Stomach (tissue), 9 donors: ENCODE measurements around the gene QPRT. TPM values are rescaled to one million over a fixed set of nuclear protein-coding genes. Genes with fewer than 3 reads are reported as not detected.
"Not testable (repeated sequence)": the region's sequence is repeated elsewhere in the genome, so short reads cannot be mapped to it uniquely, and the experiment has no call there.

Experiments
- DNase-seq, 2 donors: peaks; one replicate each; pipeline versions ENCODE4 v3.0.0 to v3.0.0-alpha.2; 2013 to 2019
- H3K27ac ChIP-seq, 5 donors: fragments of 200-600 bp in 4 of 5; sonication (generic) in 4 of 5; one replicate each; pipeline ENCODE4 v1.5.1; 2013 to 2019; ENCODE audit warnings: mild to moderate bottlenecking in 1 of 5, moderate library complexity in 1 of 5
- H3K27me3 ChIP-seq, 3 donors: fragments of 200-600 bp; sonication (generic); one replicate each; pipeline ENCODE4 v1.5.1; 2017 to 2019; ENCODE audit warnings: mixed run types in 1 of 3
- H3K36me3 ChIP-seq, 4 donors: fragments of 200-600 bp; sonication (generic); 1 replicate in 3 of 4; 2 replicates in 1 of 4; pipeline ENCODE4 v1.5.1; 2016 to 2019
- H3K4me1 ChIP-seq, 4 donors: fragments of 200-600 bp; sonication (generic); one replicate each; pipeline ENCODE4 v1.5.1; 2016 to 2019
- H3K4me3 ChIP-seq, 4 donors: fragments of 200-600 bp; sonication (generic) in 3 of 4; one replicate each; pipeline ENCODE4 v1.5.1; 2016 to 2019; ENCODE audit warnings: mild to moderate bottlenecking in 1 of 4
- H3K9me3 ChIP-seq, 4 donors: fragments of 200-600 bp; sonication (generic); one replicate each; pipeline ENCODE4 v1.5.1; 2016 to 2019
- EP300 ChIP-seq: sonication (generic); formaldehyde crosslinking; IDR thresholded peaks from one replicate; pipeline ENCODE4 v1.6.1; 2017; ENCODE audit warnings: antibody characterized with exemption
- POLR2A ChIP-seq, 4 donors: fragments of 450-650 bp; IDR thresholded peaks; one replicate each; pipeline ENCODE4 v1.6.1; 2016; ENCODE audit warnings: antibody characterized with exemption in 4 of 4, control low read depth in 2 of 4, mild to moderate bottlenecking in 1 of 4, moderate library complexity in 1 of 4
- POLR2AphosphoS5 ChIP-seq, 3 donors: sonication (generic); formaldehyde crosslinking; IDR thresholded peaks; one replicate each; pipeline ENCODE4 v1.6.1; 2016; ENCODE audit warnings: antibody characterized with exemption in 3 of 3
- WGBS, 5 donors: extraction: QIAGEN DNeasy Blood & Tissue Kit in 3 of 5; methylation state at CpG; one replicate each; pipeline versions ENCODE4 v1.1.5 to v1.1.7; 2013 to 2018; 5-methylcytosine and 5-hydroxymethylcytosine counted together
- intact Hi-C: fragments of 100-400 bp; cut with DNase I; formaldehyde crosslinking; loops from one replicate; pipeline ENCODE4 v1.15.1; 2023; ENCODE audit warnings: low total_unique reads
- polyA plus RNA-seq, 3 donors: library from polyadenylated mRNA; stranded (reverse); fragments of 200-250 nt; gene quantifications; one replicate each; pipeline ENCODE4 v1.2.3, GENCODE V29; 2013
- total RNA-seq, 5 donors: library from RNA; depleted of rRNA; stranded (reverse); fragments of >200 nt; gene quantifications; one replicate each; pipeline versions ENCODE4 v1.1.0 to v1.2.3, GENCODE V29; 2014 to 2016
- TF ChIP-seq, protein P1 (sequence below), 7 experiments: fragments of 450-650 bp in 4 of 7; fragments of 200-600 bp in 3 of 7; sonication (generic) in 3 of 7; IDR thresholded peaks; one replicate each; pipeline ENCODE4 v1.5.1; 2016 to 2019; ENCODE audit warnings: antibody characterized with exemption in 7 of 7, control low read depth in 2 of 7, mild to moderate bottlenecking in 1 of 7
- donor health status: healthy with polysubstance abuse.
- donor health status: Bipolar disorder and iron deficiency.
- donor health status: healthy.

QPRT gene
- total and polyA plus RNA-seq, 8 donors: 2.4 to 114 (median 7.5) TPM; not detected in 1

GRCh38 chr16:29734786-29735185 is 55.8 kb downstream of the QPRT start:
- intact Hi-C loops: no loop called here

DNA sequence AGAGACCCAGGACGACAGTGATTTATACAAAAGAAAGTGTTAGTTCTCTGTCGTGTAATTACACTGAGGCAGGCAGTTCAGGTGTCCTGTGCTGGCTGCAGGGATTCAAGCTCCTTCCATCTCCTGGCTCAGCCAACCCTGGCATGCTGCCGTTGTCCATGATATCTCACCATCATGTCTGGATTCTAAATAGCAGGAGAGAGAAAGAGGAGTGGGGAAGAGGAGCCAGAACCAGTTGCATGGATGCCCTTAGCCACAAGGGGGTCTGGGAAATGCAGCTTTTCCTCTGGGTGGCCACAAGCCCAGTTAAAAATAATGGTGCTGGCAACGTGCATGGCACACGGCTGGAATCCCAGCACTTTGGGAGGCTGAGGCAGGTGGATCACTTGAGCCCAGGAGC is 57.1 kb downstream of the QPRT start:
- Histone ChIP-seq H3K27me3 (peaks cover 0 to 21% (median 0%) of the 10 kb centered on the region in 3 donors), H3K9me3 (no peaks in the 10 kb centered on the region), H3K4me3 (no peak overlapping the region), H3K36me3 (no peaks in the 10 kb centered on the region), H3K4me1 (no peaks in the 10 kb centered on the region), H3K27ac (no peak overlapping the region)
- TF ChIP-seq POLR2AphosphoS5 (IDR thresholded peaks at IDR 0.05) (no peak), EP300 (no peak), POLR2A (IDR thresholded peaks at IDR 0.05) (no peak)
- TF ChIP-seq, protein P1, sequence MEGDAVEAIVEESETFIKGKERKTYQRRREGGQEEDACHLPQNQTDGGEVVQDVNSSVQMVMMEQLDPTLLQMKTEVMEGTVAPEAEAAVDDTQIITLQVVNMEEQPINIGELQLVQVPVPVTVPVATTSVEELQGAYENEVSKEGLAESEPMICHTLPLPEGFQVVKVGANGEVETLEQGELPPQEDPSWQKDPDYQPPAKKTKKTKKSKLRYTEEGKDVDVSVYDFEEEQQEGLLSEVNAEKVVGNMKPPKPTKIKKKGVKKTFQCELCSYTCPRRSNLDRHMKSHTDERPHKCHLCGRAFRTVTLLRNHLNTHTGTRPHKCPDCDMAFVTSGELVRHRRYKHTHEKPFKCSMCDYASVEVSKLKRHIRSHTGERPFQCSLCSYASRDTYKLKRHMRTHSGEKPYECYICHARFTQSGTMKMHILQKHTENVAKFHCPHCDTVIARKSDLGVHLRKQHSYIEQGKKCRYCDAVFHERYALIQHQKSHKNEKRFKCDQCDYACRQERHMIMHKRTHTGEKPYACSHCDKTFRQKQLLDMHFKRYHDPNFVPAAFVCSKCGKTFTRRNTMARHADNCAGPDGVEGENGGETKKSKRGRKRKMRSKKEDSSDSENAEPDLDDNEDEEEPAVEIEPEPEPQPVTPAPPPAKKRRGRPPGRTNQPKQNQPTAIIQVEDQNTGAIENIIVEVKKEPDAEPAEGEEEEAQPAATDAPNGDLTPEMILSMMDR (IDR thresholded peaks at IDR 0.05): no peak
- no peak for DNase-seq
- intact Hi-C loops: no loop called here
- WGBS, 5 donors: 40 to 58% (median 44%) methylated on average over 5 of the region's 5 CpGs

More at GRCh38 chr16:29734786-29735185, 55.8 kb downstream of the QPRT start:
- no peak overlapping the region for H3K4me3 ChIP-seq
- TF ChIP-seq, protein P1 (IDR thresholded peaks at IDR 0.05): no peak
- TF ChIP-seq POLR2A (IDR thresholded peaks at IDR 0.05) (no peak), POLR2AphosphoS5 (IDR thresholded peaks at IDR 0.05) (no peak), EP300 (no peak)
- H3K27ac ChIP-seq: no peak overlapping the region
- DNase-seq: no peak
- H3K36me3 ChIP-seq: no peaks in the 10 kb centered on the region
- no peaks in the 10 kb centered on the region for H3K9me3 ChIP-seq
- peaks cover 0 to 27% (median 0%) of the 10 kb centered on the region in 3 donors for H3K27me3 ChIP-seq
- H3K4me1 ChIP-seq: no peaks in the 10 kb centered on the region
- WGBS, 5 donors: 10 to 90% (median 76%) methylated on average over 1 of the region's 1 CpG

- Histone ChIP-seq H3K4me1 (no peaks in the 10 kb centered on the region), H3K27ac (no peak overlapping the region), H3K27me3 (peaks cover 0 to 21% (median 0%) of the 10 kb centered on the region in 3 donors), H3K9me3 (no peaks in the 10 kb centered on the region), H3K36me3 (no peaks in the 10 kb centered on the region), H3K4me3 (no peak overlapping the region)
- TF ChIP-seq POLR2A (IDR thresholded peaks at IDR 0.05): no peak
- no peak for DNase-seq
- WGBS, 5 donors: 69 to 81% (median 74%) methylated on average over 6 of the region's 6 CpGs
- intact Hi-C loops: no loop called here
Observed at GRCh38 chr16:29736764-29737163, 57.8 kb downstream of the QPRT start.

- 35 to 45% (median 42%) methylated on average over 5 of the region's 5 CpGs for WGBS, 5 donors
- no peak for DNase-seq
- Histone ChIP-seq H3K4me1 (no peaks in the 10 kb centered on the region), H3K4me3 (no peak overlapping the region), H3K27ac (no peak overlapping the region), H3K36me3 (no peaks in the 10 kb centered on the region), H3K27me3 (peaks cover 0 to 21% (median 0%) of the 10 kb centered on the region in 3 donors), H3K9me3 (no peaks in the 10 kb centered on the region)
- intact Hi-C loops: no loop called here
- TF ChIP-seq POLR2AphosphoS5 (IDR thresholded peaks at IDR 0.05) (no peak), POLR2A (IDR thresholded peaks at IDR 0.05) (no peak), EP300 (no peak)
- TF ChIP-seq, protein P1 (IDR thresholded peaks at IDR 0.05): no peak
Observed at GRCh38 chr16:29737713-29738112, 58.7 kb downstream of the QPRT start.

- intact Hi-C loops: no loop called here
- H3K36me3 ChIP-seq: no peaks in the 10 kb centered on the region
- no peak overlapping the region for H3K27ac ChIP-seq
- DNase-seq: peak in 1 of 2 donors; percentile 64
- 32 to 46% (median 37%) methylated on average over 2 of the region's 2 CpGs for WGBS, 5 donors
- no peak for TF ChIP-seq POLR2A (IDR thresholded peaks at IDR 0.05)
- no peak for TF ChIP-seq POLR2AphosphoS5 (IDR thresholded peaks at IDR 0.05)
- TF ChIP-seq EP300: no peak
- TF ChIP-seq, protein P1 (IDR thresholded peaks at IDR 0.05): no peak
- H3K9me3 ChIP-seq: no peaks in the 10 kb centered on the region
- peaks cover 0 to 21% (median 0%) of the 10 kb centered on the region in 3 donors for H3K27me3 ChIP-seq
- no peaks in the 10 kb centered on the region for H3K4me1 ChIP-seq
- H3K4me3 ChIP-seq: no peak overlapping the region
Observed at GRCh38 chr16:29738514-29738913, 59.5 kb downstream of the QPRT start.

DNA sequence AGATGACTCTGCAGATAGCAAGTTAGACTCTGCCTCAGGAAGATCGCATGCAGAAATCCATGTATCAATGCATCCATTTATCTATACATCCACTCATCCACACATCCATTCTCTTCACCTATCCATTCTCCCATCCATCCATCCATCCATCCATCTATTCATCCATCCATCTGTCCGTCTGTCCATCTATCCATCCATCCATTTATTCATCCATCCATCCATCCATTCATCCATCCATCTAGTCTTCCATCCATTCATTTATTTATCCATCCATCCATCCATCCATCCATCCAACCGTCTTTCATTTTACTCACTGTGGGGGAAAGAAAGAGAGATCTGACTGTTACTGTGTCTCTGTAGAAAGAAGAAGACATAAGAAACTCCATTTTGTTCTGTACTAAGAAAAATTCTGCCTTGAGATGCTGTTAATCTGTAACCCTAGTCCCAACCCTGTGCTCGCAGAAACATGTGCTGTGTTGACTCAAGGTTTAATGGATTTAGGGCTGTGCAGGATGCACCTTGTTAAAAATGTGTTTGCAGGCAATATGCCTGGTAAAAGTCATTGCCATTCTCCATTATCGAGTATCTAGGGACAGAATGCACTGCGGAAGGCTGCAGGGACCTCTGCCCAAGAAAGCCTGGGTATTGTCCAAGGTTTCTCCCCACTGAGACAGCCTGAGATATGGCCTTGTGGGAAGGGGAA is 61.1 kb downstream of the QPRT start:
- DNase-seq, H3K4me3 ChIP-seq, H3K27me3 ChIP-seq, H3K9me3 ChIP-seq, H3K36me3 ChIP-seq, H3K27ac ChIP-seq, H3K4me1 ChIP-seq, intact Hi-C loops: not testable (repeated sequence)
- WGBS, 5 donors: 73 to 85% (median 79%) methylated on average over 6 of the region's 6 CpGs

GRCh38 chr16:29740630-29741015 is 61.6 kb downstream of the QPRT start:
- DNase-seq, H3K9me3 ChIP-seq, H3K4me1 ChIP-seq, intact Hi-C loops, H3K36me3 ChIP-seq, H3K4me3 ChIP-seq, H3K27me3 ChIP-seq, H3K27ac ChIP-seq: not testable (repeated sequence)
- 42 to 55% (median 50%) methylated on average over 11 of the region's 11 CpGs for WGBS, 5 donors
